T-helper 22 cell (primary cell): Measurements from ENCODE around the gene GPRC5A.

Experiments
- DNase-seq: peaks from one replicate; pipeline ENCODE4 v3.0.0-alpha.2; 2020; ENCODE audit warnings: low read depth

The GPRC5A gene

DNA sequence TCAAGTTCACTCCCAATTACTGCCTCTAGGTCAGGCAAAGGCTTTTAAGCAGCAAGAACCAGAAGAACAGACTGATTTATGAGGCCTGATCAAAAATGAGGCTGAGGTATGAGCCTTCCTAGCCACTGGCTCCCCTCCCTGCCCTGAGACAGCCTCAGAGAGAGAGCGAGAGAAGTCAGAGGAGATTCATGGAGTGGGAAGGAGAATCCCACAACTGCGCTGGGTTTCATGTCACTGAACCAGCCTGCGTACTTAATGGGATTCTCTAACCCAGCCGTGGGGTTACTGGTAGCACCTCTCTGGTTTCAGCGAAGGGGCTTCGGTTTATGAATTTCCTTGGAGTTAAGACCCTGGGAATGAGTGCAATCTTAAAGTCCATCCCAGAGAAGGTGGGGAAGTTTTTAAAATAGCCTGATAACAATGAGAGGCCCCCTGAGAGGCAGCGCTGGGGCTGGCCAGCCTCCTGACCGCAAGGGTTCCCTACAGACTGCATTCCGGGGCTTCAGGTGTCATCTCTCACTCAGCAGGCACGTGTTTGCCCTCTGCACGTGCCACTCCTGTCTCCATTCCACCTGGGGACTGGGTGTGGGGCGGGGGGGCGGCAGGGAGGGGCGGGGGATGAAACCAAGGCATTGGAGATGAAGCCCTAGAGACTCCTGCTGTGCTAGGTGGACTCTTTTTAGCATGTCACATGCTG lies 6.1 kb upstream of the GPRC5A start:
- no peak for DNase-seq

DNA sequence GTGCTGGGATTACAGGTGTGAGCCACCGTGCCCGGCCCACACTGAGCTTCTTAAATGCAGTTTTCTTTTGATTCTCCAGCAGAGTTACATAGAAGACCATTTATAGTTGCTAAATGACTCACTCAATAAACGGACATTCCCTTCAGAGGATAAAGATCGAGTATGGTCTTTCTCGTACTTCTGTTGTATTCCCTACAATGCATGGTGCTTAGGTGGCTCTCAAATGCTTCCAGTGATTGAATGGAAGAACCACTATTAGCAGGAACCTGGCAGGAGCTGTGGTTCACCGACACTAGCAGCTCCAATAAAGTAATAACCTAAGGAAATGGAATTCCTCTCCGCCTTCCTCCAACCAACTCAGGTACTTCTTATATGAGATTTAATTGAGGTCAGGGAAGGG lies 3.9 kb upstream of the GPRC5A start:
- DNase-seq, result no peak

DNA sequence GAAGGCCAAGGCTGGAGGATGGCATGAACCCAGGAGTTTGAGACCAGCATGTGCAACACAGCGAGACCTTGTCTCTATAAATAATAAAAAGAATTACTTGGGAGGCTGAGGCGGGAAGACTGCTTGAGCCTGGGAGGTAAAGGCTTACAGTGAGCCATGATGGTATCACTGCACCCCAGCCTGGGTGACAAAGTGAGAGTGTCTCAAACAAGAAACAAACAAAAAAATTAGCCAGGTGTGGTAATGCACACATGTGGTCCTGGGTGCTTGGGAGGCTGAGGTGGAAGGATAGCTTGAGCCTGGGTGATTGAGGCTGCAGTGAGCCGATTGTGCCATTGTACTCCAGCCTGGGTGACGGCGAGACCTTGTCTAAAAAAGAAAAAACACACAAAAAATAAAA lies 1.7 kb upstream of the GPRC5A start:
- no peak for DNase-seq

DNA sequence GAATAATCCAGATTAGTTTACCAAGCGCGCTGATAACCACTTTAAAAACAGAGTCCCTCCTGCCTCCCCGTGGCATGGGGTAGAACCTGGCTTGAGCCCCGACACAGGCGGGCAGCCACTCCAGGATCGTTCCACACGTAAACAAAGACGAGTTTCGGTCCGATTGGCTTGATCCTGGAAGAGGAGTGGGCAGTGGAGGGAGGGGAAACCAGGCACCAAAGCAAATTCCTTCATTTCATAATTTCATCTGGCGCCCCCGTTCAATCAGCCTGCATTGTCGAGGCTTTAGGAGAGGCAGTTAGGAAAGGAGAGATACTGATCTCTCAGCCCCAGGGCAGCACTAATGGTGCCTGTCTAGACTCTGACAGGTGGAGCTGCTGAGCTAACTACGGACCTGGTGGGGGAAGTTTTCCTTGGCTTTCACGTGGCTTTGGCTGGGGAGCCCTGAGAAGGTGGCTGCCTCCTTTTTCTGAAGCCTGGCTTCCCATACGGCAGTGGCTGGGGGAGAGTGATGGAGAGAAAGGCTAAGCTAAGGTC lies 751 bp upstream of the GPRC5A start:
- no peak for DNase-seq

DNA sequence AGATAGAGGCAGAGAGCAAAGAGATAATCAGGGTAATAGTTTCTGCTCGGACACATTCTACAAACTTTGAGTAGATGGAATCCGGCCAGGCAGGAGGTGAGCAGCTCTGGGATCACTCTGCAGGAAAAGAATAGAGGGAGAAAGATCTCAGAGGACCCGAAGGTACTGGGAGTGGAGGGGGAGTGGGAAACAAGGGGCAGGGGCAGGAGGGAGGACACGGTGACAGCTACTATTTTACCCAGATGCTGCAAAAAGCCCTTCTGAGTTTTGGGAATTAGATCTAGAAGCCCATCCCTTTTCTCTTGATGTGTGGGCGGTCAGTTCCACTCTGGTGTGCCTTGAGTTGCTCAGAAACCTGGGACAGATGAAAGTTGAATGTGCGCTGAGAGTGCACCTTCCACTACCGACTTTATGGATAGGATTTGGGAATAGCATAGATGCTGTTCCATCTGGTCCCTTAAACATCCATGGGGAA lies 556 bp downstream of the GPRC5A start:
- no peak for DNase-seq

DNA sequence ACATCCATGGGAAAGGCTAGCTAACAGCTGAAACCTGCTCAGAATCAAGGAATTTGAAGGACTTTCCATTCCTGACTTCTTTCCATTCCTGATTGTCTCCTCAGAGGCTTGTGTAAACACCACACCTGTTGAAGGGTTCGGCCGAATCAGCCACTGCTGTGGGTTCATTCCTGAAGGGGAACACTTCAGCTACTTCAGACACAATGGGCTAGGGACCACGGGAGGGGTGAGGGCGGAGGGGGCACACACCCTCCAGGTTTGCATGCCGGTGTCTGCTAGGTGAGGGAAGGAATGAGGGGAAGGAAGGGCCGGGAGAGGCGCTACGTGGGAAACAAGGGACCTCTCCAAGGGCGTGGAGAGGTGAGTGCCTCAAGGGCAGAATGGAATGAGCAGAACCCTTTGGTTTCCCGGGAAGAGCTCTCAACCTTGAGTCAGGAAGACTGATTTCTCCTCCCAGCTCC lies 1.3 kb downstream of the GPRC5A start:
- no peak for DNase-seq

DNA sequence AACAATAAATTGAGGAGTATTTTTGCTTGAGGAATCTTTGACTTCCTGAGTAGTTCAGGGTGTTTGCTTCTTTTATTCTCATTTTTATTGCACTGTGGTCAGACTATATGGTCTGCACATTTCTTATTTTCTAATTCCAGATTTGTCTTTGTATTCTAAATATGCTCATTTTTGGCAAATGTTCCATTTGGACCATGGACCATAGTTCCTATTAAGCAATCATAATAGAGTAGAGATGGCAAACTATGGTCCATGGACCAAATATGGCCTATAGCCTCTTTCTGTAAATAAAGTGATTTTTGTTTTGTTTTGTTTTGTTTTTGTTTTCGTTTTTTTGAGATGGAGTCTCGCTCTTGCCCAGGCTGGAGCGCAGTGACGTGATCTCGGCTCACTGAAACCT lies 2.1 kb downstream of the GPRC5A start:
- DNase-seq, result no peak

DNA sequence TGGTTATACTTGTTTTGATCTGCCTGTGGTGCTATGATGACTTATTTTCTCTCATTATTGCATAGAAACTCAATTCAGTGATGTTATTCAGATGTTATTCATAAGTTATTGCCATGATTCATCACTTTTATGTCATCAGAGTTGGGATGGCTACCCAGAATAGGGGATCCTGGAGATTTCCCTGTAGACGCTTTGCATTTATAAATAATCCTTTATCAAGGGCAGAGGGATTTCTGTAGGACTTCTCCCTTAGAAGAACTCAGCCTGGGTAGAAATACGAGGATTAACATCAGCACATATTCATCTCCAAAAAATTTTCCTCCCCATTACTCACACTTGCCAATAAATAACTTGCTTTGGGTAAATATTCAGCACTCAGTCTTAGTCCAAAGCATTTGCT lies 4.9 kb downstream of the GPRC5A start:
- no peak for DNase-seq

DNA sequence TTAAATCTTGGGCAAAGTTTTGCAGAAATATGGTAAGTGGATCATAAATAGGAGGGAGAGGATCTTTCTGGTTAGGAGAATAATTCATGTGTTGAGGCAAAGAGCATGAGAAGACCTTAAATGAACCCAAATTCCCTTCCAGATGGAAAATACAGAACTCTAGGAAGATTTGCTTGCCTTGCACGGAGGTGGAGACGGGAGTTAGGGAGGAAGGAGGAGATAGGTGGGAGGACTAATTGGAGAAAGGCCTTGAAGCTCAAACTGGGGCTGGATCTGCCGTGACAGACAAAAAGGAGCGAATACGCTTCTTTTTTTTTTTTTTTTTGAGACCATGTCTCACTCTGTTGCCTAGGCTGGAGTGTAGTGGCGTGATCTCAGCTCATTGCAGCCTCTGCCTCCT lies 5.9 kb downstream of the GPRC5A start:
- no peak for DNase-seq

DNA sequence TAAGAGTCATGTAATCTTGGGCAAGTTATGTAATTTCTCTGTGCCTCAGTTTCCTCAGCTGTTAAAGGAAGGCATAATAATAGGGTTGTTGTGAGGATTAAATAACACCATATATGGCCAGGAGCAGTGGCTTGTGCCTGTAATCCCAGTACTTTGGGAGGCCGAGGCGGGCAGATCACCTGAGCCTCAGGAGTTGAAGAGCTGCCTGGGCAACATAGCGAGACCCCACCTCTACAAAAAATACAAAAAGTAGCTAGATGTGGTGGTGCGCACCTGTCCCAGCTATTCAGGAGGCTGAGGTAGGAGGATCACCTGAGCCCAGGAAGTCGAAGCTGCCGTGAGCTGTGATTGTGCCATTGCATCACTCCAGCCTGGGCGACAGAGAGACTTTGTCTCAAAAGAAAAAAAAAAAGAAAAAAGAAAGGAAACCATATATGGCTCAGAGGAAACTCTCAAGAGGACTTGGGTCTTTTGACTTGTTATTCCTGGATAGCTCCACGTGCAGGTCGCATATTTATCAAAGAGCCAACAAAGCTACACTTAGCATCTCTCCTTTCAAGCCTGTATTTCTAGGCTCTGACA lies 6.9 kb downstream of the GPRC5A start:
- DNase-seq, result no peak

DNA sequence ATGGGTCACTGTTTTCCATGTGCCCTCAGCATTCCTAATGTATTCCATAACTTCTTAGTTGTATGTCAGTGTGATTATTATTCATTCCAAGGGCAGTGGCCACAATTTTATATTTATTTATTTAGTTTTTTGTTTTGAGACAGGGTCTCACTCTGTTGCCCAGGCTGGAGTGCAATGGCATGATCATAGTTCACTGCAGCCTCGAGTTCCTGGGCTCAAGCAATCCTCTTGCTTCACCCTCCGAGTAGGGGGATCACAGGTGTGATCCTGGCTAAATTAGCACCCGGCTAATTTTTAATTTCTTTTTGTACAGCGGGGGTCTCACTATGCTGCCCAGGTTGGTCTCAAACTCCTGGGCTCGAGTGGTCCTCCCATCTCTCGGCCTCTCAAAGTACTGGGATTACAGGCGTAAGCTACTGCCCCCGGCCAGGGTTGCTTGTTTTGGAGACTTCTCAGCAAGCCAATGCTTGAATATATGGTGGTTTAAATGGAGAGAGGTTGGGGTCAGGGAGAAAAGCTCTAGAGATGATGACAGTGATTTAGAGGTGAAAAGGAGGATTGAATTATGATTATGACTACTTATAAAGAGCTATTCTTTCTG lies 7.6 kb downstream of the GPRC5A start:
- no peak for DNase-seq

DNA sequence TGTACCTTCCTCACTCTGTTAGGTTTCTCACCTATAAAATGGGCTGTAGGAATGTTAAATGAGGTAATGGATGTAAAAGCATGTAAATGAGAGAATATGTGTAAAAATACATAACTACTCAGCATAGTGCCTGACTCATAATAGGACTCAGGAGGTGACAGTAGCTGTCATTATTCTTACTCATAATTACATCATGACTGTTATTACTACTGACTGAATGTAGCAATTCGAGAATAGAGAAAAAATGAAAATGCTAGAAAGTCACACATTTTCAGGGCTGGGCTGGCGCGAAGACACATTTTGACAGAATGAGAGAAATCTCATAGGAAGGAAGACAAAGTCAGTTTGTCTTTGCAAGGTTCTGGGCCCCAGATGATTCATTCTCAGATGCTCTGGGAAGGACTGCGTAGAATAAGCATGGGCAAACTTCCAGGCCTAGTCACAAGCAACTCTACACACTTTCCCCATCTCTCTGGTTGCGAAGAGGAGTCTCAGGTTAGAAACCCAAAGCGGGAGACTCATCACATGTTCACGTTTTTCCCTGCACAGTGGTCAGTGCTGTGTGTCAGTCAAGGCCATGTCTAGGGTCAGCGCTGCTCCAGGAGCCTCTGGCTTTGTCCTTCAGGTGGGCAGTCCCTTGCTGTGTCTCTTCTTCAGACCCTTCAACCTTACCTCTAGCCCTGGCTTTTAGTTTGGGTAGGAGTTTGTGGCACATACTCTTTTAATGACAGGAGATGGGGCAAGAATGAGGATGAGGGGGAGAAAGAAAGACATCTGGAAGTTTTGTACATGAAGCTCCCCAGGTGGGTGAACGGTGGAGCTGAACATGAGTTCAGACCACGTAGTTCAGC lies 8.4 kb downstream of the GPRC5A start:
- DNase-seq, result no peak

DNA sequence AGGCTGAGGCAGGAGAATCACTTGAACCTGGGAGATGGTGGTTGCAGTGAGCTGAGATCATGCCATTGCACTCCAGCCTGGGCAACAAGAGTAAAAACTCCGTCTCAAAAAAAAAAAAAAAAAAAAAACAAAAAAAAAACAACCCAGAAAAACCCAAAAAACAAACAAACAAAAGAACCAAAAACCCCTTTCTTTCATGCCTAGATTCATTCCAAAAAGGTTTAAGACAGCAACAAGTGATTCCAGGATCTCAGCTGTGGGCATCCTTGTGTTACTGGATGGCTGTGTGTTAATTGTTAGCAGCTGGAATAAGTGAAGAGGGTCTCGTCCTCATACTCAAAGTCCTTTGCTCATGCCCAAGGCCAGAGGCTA lies 9.4 kb downstream of the GPRC5A start:
- DNase-seq, result no peak

DNA sequence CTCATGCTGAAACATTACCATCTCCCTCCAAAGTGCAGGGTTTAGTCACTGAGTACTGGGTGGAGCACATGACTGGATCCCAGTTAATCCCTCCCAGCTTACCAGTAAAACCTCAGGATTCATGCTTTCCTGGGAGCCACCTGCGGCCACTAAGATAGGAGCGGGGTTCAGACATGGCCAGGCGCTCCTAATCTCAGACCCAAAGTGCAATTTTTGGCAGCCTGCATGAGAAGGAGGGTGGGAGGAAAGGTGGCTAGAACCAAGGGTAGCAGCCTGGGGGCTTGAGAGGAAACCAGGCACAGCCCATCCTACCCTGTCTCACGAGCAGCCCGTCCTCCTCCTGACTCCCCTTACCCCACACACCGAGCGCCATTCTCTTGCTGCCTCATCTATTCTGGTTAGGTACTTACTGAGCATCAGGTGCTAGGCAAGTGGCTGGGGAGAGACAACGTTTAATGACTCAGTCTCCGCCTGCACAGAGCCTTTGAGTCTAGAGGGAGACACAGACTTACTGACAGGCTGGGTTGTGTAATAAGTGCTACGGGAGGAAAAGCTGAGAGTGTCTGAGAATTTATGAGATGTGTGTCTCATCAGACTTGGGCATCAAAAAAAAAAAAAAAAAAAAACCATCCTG lies 9.9 kb downstream of the GPRC5A start:
- no peak for DNase-seq

DNA sequence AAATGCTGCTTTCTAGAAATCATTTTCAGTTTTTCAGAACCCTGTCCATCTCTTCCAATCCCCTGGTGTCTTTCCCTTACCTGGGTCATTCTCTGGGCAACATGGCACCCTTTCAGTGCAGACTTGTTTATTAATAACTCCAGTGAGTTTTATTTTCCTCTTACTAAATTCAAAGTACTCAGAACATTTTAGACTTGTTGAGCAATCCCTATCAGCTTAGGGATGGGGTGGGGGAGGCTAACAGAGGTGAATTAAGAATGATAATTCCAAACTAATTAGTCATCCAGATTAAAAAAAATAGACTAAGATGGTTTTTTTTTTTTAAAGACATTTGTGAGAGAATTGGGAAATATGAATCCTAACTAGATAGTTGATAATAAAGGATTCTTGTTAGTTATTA lies 10.7 kb downstream of the GPRC5A start:
- DNase-seq, result no peak

DNA sequence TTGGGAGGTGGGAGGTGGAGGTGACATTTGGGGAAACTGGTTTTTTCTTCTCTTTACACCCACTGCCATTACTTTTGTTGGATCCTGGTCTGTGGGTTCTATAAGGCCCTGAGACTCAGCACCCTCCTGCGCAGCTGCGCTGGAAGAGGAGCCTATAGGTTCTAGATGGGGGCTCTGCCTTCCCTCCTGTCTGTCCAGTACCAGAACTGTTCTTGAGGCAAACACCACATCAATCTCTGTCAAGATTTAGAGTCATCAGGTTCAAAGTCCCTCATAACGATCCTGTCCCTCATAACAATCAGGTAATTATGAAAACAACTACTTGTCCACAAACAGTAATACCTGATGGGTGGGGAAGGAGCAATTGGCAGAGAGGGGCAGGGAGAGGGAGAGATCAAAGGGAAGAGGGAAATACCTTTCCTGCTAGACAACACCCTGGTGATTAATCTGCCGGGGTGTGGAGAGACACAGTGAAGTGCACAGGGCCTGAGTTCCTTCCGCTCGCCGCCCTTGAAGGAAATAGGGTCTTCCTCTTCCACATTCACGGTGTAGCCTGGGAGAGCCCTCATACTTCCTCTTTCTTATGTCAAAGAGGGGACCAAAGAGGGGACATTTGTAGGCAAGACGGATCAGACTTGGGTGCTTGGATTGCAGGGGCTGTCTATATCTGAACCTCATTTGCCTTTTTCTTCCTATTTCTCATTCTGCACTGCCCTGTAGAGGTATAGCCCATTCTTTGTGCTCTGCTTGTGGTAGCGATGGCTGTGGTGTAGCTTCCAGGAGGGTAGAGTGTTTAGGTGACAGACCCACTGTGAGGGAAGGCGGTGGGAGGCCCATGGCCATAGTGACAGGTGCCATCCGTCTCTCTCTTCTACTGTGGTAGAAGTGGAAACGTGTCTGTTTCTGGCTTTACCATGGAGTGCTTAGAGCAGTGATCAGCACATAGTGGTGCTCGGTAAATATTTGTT lies 12.6 kb downstream of the GPRC5A start:
- DNase-seq, result no peak

DNA sequence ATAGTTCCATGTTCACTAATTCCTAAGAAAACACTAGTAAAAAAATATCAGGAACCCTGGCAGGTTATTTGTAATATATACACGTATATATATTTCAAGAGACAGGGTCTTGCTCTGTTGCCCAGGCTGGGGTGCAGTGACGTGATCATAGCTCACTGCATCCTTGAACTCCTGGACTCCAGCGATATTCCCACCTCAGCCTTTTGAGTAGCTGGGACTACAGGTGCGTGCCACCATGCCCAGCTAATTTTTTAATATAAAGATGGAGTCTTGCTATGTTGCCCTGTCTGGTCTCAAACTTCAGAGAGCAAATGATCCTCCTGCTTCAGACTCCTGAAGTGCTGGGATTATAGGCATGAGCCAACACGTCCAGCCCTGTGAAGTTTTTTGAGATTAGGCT lies 16.2 kb downstream of the GPRC5A start:
- no peak for DNase-seq

DNA sequence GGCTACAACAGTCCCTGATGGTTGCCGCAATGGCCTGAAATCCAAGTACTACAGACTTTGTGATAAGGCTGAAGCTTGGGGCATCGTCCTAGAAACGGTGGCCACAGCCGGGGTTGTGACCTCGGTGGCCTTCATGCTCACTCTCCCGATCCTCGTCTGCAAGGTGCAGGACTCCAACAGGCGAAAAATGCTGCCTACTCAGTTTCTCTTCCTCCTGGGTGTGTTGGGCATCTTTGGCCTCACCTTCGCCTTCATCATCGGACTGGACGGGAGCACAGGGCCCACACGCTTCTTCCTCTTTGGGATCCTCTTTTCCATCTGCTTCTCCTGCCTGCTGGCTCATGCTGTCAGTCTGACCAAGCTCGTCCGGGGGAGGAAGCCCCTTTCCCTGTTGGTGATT lies 16.9 kb downstream of the GPRC5A start:
- no peak for DNase-seq

DNA sequence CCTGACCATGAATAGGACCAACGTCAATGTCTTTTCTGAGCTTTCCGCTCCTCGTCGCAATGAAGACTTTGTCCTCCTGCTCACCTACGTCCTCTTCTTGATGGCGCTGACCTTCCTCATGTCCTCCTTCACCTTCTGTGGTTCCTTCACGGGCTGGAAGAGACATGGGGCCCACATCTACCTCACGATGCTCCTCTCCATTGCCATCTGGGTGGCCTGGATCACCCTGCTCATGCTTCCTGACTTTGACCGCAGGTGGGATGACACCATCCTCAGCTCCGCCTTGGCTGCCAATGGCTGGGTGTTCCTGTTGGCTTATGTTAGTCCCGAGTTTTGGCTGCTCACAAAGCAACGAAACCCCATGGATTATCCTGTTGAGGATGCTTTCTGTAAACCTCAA lies 17.3 kb downstream of the GPRC5A start:
- no peak for DNase-seq

DNA sequence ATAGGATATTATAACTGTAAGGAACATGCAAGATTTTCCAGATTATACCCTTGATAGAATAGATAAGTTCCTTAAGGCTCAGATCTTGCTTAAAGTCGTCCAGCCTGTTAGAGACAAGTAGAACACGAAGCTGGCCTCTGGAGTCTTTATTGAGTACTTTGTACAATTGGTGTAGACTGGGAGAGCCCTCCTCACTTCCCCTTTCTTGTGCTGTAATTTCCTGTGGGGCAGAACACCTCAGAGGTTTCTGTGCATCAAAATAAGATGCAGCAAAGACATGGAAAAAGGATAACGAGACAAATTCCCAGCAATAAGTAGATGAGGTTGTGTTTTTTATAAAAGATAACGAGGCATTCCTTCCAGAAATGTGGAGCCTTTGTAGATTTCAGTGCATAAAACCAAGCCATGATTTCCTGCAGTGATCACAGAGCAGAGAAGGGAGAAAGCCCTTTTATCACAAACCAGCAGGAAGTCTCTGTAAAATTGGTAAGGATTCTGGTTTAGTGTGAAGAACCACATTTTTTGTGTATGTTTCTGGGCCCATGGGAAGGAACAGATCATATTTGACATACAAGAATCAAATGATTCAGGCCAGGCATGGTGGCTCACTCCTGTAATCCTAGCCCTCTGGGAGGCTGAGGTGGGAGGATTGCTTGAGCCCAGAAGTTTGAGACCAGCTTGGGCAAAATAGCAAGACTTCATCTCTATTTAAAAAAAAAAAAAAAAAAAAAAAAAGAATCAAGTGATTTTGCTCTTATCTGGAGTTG lies 18.0 kb downstream of the GPRC5A start:
- DNase-seq, result no peak
